Thoracic aorta (tissue), 2 donors: Measurements from ENCODE around the gene DNM1L. TPM values are rescaled to one million over a fixed set of nuclear protein-coding genes. Genes with fewer than 3 reads are reported as not detected.

Experiments used
- ATAC-seq: fragments of 150-250 bp; one replicate; pipeline ENCODE4 v1.8.0; 2017; ENCODE audit warnings: low read depth; ENCODE audit not compliant: insufficient number of reproducible peaks, low FRiP score
- DNase-seq: peaks from one replicate; pipeline ENCODE4 v3.0.0-alpha.2; 2020; ENCODE audit warnings: low spot score
- H3K27ac ChIP-seq, 2 donors: fragments of 200-600 bp; sonication (generic); 1 replicate in 1 of 2; 2 replicates in 1 of 2; pipeline ENCODE4 v1.5.1; 2016; ENCODE audit warnings: mild to moderate bottlenecking in 2 of 2, moderate library complexity in 2 of 2
- H3K27me3 ChIP-seq: fragments of 200-600 bp; sonication (generic); replicated peaks from 2 replicates; pipeline ENCODE4 v1.6.0; 2016; ENCODE audit warnings: mild to moderate bottlenecking; ENCODE audit not compliant: insufficient read depth
- H3K36me3 ChIP-seq: fragments of 200-600 bp; sonication (generic); one replicate; pipeline ENCODE4 v1.5.1; 2016
- H3K4me1 ChIP-seq, 2 donors: fragments of 200-600 bp; sonication (generic); 1 replicate in 1 of 2; 2 replicates in 1 of 2; pipeline versions ENCODE4 v1.5.1 to v1.6.0; 2016; ENCODE audit warnings: low read depth in 2 of 2, mild to moderate bottlenecking in 1 of 2; ENCODE audit not compliant: control insufficient read depth in 1 of 2
- H3K4me3 ChIP-seq: fragments of 200-600 bp; sonication (generic); 2 replicates; pipeline ENCODE4 v1.5.1; 2016; ENCODE audit warnings: mild to moderate bottlenecking
- H3K9me3 ChIP-seq: fragments of 200-600 bp; sonication (generic); 2 replicates; pipeline ENCODE4 v1.5.1; 2016
- CTCF ChIP-seq: fragments of 200-600 bp; sonication (generic); IDR thresholded peaks from one replicate; pipeline ENCODE4 v1.5.1; 2019; ENCODE audit warnings: antibody characterized with exemption
- total RNA-seq, 2 donors: library from RNA; depleted of rRNA; stranded (reverse); fragments of >200 nt; gene quantifications; one replicate each; pipeline versions ENCODE4 v1.1.0 to v1.2.3, GENCODE V29; 2016

The DNM1L gene
- total RNA-seq, 2 donors from 2014 or later, result 59.8 to 86.1 TPM

GRCh38 chr12:32785557-32785956, 106.5 kb downstream of the DNM1L start:
- ATAC-seq (no peak), DNase-seq (no peak)
- H3K27me3 ChIP-seq, result no peaks in the 10 kb centered on the region
- H3K36me3 ChIP-seq, result no peaks in the 10 kb centered on the region
- H3K4me1 ChIP-seq, result no peaks in the 10 kb centered on the region
- no peaks in the 10 kb centered on the region for H3K9me3 ChIP-seq
- H3K27ac ChIP-seq, result no peak overlapping the region
- no peak overlapping the region for H3K4me3 ChIP-seq
- TF ChIP-seq CTCF, result no peak

GRCh38 chr12:32788405-32788804, 109.3 kb downstream of the DNM1L start:
- no peaks in the 10 kb centered on the region for H3K36me3 ChIP-seq
- no peak overlapping the region for H3K4me3 ChIP-seq
- no peaks in the 10 kb centered on the region for H3K4me1 ChIP-seq
- ATAC-seq, result no peak
- H3K9me3 ChIP-seq, result no peaks in the 10 kb centered on the region
- no peaks in the 10 kb centered on the region for H3K27me3 ChIP-seq
- no peak overlapping the region for H3K27ac ChIP-seq
- no peak for DNase-seq
- no peak for TF ChIP-seq CTCF

GRCh38 chr12:32789446-32789845, 110.3 kb downstream of the DNM1L start:
- TF ChIP-seq CTCF, result no peak
- Histone ChIP-seq H3K27me3 (no peaks in the 10 kb centered on the region), H3K36me3 (no peaks in the 10 kb centered on the region), H3K4me1 (no peaks in the 10 kb centered on the region), H3K4me3 (no peak overlapping the region), H3K27ac (no peak overlapping the region), H3K9me3 (no peaks in the 10 kb centered on the region)
- DNase-seq (no peak), ATAC-seq (no peak)

GRCh38 chr12:32789916-32790315, 110.8 kb downstream of the DNM1L start:
- Histone ChIP-seq H3K27ac (no peak overlapping the region), H3K36me3 (no peaks in the 10 kb centered on the region), H3K4me1 (no peaks in the 10 kb centered on the region), H3K27me3 (no peaks in the 10 kb centered on the region), H3K9me3 (no peaks in the 10 kb centered on the region), H3K4me3 (no peak overlapping the region)
- no peak for ATAC-seq
- no peak for TF ChIP-seq CTCF
- no peak for DNase-seq

- Histone ChIP-seq H3K36me3 (no peaks in the 10 kb centered on the region), H3K4me3 (no peak overlapping the region), H3K9me3 (no peaks in the 10 kb centered on the region), H3K4me1 (no peaks in the 10 kb centered on the region), H3K27me3 (no peaks in the 10 kb centered on the region), H3K27ac (no peak overlapping the region)
- no peak for DNase-seq
- TF ChIP-seq CTCF, result no peak
- no peak for ATAC-seq
Measured at GRCh38 chr12:32794281-32794680, 115.2 kb downstream of the DNM1L start.

Other genes with a start within 250 kb of the DNM1L start
- 10 to 100 TPM; 14.2 to 16.2 TPM for gene YARS2, start 76.6 kb downstream of the DNM1L start, total RNA-seq
- 1 to 10 TPM in 1 of 2 donors, under 1 TPM in 1; 0.54 to 8.8 TPM for gene PKP2, start 217.5 kb downstream of the DNM1L start, total RNA-seq